GM13977 (cell line): ENCODE results near the gene BNIP2.
A peak's percentile ranks its signal among the peaks of the same experiment; 100 is the strongest.
"Not testable (repeated sequence)": the region's sequence is repeated elsewhere in the genome, so short reads cannot be mapped to it uniquely, and the experiment has no call there.

Source experiments
- DNase-seq: peaks from one replicate; pipeline ENCODE4 v3.0.0; 2012; ENCODE audit warnings: low spot score
- CTCF ChIP-seq: IDR thresholded peaks from 2 replicates; pipeline ENCODE4 v1.5.1; 2012; ENCODE audit warnings: mild to moderate bottlenecking, control low read depth; ENCODE audit not compliant: insufficient read depth; ENCODE audit errors: extremely low read depth, missing control alignments
- in situ Hi-C: fragments of 300-500 bp; cut with MboI; formaldehyde crosslinking; loops from one replicate; pipeline ENCODE4 v1.12.0; 2022; ENCODE audit warnings: low sequenced_read_pairs, low pct_unique_long_range_greater_than_20kb, mixed read lengths, inconsistent platforms; ENCODE audit not compliant: unreplicated experiment

BNIP2 gene

GRCh38 chr15:59702351-59702750, 13.2 kb upstream of the BNIP2 start:
- DNase-seq: no peak
- in situ Hi-C loops: no loop called here
- no peak for TF ChIP-seq CTCF

GRCh38 chr15:59701880-59702279, 12.8 kb upstream of the BNIP2 start:
- TF ChIP-seq CTCF: no peak
- DNase-seq: no peak
- in situ Hi-C loops: no loop called here

- TF ChIP-seq CTCF: no peak
- no peak for DNase-seq
- in situ Hi-C loops: no loop called here
Observed at GRCh38 chr15:59699810-59700431, 10.8 kb upstream of the BNIP2 start.

- DNase-seq, in situ Hi-C loops: not testable (repeated sequence)
Observed at GRCh38 chr15:59698065-59698464, 8.9 kb upstream of the BNIP2 start.

GRCh38 chr15:59696332-59696731, 7.2 kb upstream of the BNIP2 start:
- in situ Hi-C loops: no loop called here
- DNase-seq: no peak
- TF ChIP-seq CTCF: no peak

GRCh38 chr15:59694779-59695178, 5.7 kb upstream of the BNIP2 start:
- no peak for TF ChIP-seq CTCF
- no peak for DNase-seq
- in situ Hi-C loops: no loop called here

GRCh38 chr15:59691194-59691805, 2.2 kb upstream of the BNIP2 start:
- in situ Hi-C loops: no loop called here
- peak; percentile 73 for TF ChIP-seq CTCF

More at GRCh38 chr15:59691194-59691805, 2.2 kb upstream of the BNIP2 start:
- peak; percentile 43 for DNase-seq
